GM12875 (cell line): ENCODE data around the gene ELAVL3.

Experiments used
- H3K4me3 ChIP-seq: one replicate; pipeline ENCODE4 v1.5.1; 2011; ENCODE audit warnings: low read depth, low read length, control low read depth
- CTCF ChIP-seq: IDR thresholded peaks from 2 replicates; pipeline ENCODE4 v1.5.1; 2011; ENCODE audit warnings: low read depth, mild to moderate bottlenecking, control low read depth, inconsistent platforms, low read length, moderate library complexity, borderline replicate concordance; ENCODE audit not compliant: insufficient read depth

ELAVL3 gene

DNA sequence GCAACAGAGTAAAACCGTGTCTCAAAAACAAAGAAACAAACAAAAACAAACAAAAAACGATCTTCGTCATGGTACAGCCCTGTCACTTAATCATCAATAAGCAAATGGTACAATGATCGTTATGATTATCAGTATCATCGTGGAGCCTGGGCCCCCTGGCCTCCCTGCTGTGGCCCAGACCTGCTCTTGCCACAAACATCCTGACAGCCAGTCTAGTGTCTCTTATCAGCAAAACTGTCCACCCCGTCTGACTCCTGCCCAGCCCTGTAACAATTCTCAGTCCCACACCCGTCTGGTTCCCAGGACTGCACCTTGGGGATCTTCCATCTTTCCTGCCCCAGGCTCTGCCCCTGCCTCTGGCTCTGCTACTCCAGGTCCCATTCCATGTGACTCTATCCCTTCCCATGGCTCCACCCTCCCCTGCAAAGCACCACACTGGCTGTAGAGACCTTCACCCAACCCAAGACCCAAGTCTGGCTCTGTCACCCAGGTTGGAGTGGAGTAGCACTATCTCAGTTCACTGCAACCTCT, 19.1 kb upstream of the ELAVL3 start:
- H3K4me3 ChIP-seq = no peak overlapping the region
- TF ChIP-seq CTCF = no peak

GRCh38 chr19:11499220-11499726, 18.4 kb upstream of the ELAVL3 start:
- no peak overlapping the region for H3K4me3 ChIP-seq
- no peak for TF ChIP-seq CTCF

GRCh38 chr19:11496391-11497163, 15.7 kb upstream of the ELAVL3 start:
- TF ChIP-seq CTCF = peak; percentile 79
- H3K4me3 ChIP-seq = no peak overlapping the region

- TF ChIP-seq CTCF = no peak
- H3K4me3 ChIP-seq = no peak overlapping the region
These were observed 15.0 kb upstream of the ELAVL3 start for GRCh38 chr19:11495885-11496284.

GRCh38 chr19:11495481-11495880, 14.6 kb upstream of the ELAVL3 start:
- no peak overlapping the region for H3K4me3 ChIP-seq
- TF ChIP-seq CTCF = no peak

DNA sequence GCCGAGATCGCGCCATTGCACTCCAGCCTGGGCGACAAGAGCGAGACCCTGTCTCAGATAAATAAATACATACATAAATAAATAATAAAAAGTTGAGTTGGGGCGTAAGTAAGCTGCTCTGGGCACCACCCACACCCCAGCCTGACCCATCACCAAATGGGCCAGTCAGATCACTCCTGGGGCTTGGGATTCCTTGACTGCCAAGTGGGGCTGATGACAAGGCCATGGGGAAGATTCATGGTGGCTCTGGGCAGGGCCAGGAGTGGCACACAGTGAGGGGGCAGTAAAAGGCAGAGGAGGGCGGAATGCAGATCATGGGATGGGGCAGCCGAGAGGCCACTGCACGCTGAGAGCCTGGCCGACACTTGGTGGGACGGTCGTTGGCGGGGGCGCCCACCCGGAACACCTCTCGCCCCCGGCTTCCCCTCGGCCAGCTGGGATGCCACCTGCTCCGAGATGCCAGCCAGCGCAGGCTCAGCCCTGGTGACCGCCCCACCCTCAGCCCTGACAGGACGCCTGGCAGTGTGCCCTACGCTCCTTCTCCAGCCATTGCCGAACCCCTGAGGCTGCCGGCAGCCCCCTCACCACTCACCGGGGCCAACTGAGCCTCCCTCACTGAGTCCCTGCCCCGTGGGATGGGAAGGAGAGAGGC, 13.9 kb upstream of the ELAVL3 start:
- no peak overlapping the region for H3K4me3 ChIP-seq
- no peak for TF ChIP-seq CTCF
